VCaP (cell line): ENCODE measurements around the gene ARHGAP9.
A peak's percentile ranks its signal among the peaks of the same experiment; 100 is the strongest.

Source experiments
- H3K27ac ChIP-seq: fragments of 450-650 bp; 2 replicates; pipeline ENCODE4 v1.5.1; 2017
- TF ChIP-seq, protein P1 (sequence below): fragments of 450-650 bp; conservative IDR thresholded peaks from 2 replicates; pipeline ENCODE4 v1.5.1; 2017; ENCODE audit warnings: mild to moderate bottlenecking, moderate library complexity

Gene ARHGAP9

DNA sequence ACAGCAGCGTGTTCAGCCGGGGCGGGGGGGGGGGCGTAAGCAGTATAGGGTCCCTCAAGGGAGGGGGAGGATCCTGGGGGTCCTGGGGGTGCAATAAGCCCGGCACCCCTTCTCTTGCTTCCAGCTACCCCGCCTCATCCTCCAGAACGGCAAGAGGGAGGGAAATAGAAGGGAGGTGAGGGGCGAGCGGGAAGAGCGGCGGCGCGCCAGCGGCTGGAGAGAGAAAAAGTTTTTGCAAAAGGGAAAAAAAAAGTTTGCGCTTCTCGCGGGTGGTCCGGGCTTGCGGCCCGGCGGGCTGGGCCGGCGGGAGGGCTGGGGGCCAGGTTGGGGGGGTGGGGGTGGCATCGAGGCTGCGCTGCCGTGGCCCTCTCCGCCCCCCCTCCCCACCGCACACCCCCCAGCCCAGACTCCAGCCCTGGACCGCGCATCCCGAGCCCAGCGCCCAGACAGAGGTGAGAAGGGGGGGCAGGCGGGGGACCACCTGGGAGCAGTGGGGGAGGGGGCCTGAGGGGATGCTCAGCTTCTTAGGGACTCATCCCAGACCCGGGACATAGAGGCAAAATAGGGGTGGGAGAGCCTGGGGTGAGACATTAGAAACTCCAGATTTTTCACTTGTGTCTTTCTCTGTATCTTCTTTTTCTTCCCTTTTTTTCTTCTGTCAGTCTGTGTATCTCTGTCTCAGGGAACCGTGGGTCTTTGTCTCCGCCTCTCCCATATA lies 19.8 kb downstream of the ARHGAP9 start, which contains the start of gene GLI1:
Gene GLI1, plus strand, starts transcription at position 36 of the 718 bp plus-strand sequence. CDS start 3,907 bp downstream, outside the sequence.
- peak within 1 kb of the TSS; percentile 75 for H3K27ac ChIP-seq
- TF ChIP-seq, protein P1, sequence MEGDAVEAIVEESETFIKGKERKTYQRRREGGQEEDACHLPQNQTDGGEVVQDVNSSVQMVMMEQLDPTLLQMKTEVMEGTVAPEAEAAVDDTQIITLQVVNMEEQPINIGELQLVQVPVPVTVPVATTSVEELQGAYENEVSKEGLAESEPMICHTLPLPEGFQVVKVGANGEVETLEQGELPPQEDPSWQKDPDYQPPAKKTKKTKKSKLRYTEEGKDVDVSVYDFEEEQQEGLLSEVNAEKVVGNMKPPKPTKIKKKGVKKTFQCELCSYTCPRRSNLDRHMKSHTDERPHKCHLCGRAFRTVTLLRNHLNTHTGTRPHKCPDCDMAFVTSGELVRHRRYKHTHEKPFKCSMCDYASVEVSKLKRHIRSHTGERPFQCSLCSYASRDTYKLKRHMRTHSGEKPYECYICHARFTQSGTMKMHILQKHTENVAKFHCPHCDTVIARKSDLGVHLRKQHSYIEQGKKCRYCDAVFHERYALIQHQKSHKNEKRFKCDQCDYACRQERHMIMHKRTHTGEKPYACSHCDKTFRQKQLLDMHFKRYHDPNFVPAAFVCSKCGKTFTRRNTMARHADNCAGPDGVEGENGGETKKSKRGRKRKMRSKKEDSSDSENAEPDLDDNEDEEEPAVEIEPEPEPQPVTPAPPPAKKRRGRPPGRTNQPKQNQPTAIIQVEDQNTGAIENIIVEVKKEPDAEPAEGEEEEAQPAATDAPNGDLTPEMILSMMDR: no peak

DNA sequence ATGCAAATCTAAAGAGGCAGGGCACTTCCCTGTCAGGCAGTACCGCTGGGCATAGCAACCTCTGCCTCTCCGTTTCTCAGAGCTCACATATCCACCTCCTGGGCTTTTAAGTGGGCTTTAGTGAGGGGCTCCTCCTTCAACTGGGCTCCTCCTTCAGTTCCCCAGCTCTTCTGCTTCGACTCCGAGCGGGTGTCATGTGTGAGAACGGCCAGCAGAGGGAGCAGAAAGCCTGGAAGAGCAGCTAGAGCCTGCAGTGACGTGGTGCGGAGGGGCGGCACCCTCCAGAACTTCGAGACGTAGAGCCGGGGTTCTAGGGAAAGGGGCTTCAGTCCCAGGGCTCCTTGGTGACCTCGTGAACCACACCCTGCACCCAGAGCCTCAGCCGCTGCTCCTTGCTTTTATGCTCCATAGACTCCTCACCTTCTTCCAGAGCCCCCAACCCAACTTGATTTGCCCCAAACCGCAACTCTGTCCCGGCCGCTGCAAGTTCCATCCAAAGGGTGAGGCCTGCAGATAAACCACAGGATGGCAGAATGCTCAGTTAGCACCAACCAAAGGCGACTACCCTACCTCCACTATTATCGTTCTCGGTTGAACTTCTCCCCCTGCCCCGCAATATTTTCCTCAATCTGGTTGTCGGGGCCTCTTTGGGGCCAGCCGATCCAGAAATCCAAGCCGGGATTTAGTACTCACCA lies 20.5 kb downstream of the ARHGAP9 start:
- peak overlapping the region; percentile 75 for H3K27ac ChIP-seq
- TF ChIP-seq, protein P1: peak; percentile 97

DNA sequence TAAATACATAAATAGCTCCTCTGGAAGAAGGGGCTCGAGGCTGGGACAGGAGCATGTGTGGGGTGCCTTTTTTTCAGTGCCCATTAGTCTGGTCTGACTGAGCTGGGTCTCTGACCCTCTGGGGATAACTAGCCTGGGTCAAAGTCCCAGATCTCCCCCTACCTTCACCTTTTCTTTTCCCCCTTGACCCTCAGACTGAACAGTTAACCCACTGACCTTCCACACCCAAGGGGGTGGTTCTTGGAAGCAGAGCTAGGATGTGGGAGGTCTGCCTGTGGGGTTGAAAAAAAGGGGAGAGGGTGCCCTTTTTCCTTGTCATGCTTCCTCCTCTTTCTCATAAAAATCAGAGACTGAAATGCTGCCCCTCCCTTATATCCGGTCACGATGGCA lies 21.0 kb downstream of the ARHGAP9 start:
- TF ChIP-seq, protein P1: no peak
- H3K27ac ChIP-seq: peak overlapping the region; percentile 75

DNA sequence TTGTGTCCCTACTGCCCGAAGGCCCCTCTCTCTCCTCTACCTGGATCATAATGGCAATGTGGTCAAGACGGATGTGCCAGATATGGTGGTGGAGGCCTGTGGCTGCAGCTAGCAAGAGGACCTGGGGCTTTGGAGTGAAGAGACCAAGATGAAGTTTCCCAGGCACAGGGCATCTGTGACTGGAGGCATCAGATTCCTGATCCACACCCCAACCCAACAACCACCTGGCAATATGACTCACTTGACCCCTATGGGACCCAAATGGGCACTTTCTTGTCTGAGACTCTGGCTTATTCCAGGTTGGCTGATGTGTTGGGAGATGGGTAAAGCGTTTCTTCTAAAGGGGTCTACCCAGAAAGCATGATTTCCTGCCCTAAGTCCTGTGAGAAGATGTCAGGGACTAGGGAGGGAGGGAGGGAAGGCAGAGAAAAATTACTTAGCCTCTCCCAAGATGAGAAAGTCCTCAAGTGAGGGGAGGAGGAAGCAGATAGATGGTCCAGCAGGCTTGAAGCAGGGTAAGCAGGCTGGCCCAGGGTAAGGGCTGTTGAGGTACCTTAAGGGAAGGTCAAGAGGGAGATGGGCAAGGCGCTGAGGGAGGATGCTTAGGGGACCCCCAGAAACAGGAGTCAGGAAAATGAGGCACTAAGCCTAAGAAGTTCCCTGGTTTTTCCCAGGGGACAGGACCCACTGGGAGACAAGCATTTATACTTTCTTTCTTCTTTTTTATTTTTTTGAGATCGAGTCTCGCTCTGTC lies 22.8 kb downstream of the ARHGAP9 start:
- TF ChIP-seq, protein P1: no peak
- H3K27ac ChIP-seq: no peak overlapping the region

DNA sequence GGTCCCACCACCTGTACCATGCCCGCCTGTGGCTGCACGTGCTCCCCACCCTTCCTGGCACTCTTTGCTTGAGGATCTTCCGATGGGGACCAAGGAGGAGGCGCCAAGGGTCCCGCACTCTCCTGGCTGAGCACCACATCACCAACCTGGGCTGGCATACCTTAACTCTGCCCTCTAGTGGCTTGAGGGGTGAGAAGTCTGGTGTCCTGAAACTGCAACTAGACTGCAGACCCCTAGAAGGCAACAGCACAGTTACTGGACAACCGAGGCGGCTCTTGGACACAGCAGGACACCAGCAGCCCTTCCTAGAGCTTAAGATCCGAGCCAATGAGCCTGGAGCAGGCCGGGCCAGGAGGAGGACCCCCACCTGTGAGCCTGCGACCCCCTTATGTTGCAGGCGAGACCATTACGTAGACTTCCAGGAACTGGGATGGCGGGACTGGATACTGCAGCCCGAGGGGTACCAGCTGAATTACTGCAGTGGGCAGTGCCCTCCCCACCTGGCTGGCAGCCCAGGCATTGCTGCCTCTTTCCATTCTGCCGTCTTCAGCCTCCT lies 23.4 kb downstream of the ARHGAP9 start:
- TF ChIP-seq, protein P1: peak; percentile 93
- H3K27ac ChIP-seq: no peak overlapping the region

DNA sequence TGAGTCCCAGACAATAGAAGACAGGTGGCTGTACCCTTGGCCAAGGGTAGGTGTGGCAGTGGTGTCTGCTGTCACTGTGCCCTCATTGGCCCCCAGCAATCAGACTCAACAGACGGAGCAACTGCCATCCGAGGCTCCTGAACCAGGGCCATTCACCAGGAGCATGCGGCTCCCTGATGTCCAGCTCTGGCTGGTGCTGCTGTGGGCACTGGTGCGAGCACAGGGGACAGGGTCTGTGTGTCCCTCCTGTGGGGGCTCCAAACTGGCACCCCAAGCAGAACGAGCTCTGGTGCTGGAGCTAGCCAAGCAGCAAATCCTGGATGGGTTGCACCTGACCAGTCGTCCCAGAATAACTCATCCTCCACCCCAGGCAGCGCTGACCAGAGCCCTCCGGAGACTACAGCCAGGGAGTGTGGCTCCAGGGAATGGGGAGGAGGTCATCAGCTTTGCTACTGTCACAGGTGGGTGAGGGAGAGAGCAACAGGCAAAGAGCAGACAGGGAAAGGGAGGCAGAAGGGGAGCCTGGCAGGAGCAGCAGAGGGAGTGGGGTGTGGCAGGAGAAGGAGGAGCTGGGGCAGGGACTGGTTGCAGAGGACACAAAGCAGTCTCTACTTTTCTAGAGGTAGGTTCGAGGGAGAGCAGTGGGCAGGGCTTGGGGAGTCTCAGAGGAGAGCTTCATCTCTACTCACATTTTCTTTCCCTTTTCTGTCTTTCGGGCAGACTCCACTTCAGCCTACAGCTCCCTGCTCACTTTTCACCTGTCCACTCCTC lies 24.1 kb downstream of the ARHGAP9 start:
- TF ChIP-seq, protein P1: no peak
- no peak overlapping the region for H3K27ac ChIP-seq
